ENCODE results near the gene TARS3.

DNA sequence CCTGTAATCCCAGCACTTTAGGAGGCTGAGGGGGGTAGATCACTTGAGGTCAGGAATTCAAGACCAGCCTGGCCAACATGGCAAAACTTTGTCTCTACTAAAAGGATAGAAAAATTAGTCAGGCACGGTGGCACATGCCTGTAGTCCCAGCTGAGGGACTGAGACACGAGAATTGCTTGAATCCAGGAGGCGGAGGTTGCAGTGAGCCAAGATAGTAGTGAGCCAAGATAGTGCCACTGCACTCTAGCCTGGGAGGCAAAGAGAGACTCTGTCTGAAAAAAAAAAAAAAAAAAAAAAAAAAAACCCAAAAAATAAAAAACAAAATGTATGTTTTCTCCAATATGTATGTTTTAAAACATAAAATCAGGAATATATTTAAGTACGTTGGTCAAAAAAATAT is 16.3 kb downstream of the TARS3 start:
- no peak for TF ChIP-seq REST (IDR thresholded peaks at IDR 0.05)
- TF ChIP-seq EP300 (IDR thresholded peaks at IDR 0.05) = no peak
- TF ChIP-seq, protein P1, sequence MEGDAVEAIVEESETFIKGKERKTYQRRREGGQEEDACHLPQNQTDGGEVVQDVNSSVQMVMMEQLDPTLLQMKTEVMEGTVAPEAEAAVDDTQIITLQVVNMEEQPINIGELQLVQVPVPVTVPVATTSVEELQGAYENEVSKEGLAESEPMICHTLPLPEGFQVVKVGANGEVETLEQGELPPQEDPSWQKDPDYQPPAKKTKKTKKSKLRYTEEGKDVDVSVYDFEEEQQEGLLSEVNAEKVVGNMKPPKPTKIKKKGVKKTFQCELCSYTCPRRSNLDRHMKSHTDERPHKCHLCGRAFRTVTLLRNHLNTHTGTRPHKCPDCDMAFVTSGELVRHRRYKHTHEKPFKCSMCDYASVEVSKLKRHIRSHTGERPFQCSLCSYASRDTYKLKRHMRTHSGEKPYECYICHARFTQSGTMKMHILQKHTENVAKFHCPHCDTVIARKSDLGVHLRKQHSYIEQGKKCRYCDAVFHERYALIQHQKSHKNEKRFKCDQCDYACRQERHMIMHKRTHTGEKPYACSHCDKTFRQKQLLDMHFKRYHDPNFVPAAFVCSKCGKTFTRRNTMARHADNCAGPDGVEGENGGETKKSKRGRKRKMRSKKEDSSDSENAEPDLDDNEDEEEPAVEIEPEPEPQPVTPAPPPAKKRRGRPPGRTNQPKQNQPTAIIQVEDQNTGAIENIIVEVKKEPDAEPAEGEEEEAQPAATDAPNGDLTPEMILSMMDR (IDR thresholded peaks at IDR 0.05) = no peak
- TF ChIP-seq HOXA7 (CRISPR knock-in tag; IDR thresholded peaks at IDR 0.05) = no peak
- TF ChIP-seq RCOR1 (IDR thresholded peaks at IDR 0.05; ENCODE audit: low read depth, low read length) = no peak
- no peak for TF ChIP-seq EHMT2 (IDR thresholded peaks at IDR 0.05; ENCODE audit: low read depth)
- TF ChIP-seq RNF2 (IDR thresholded peaks at IDR 0.05; ENCODE audit: borderline replicate concordance, low read depth) = no peak
- no peak for TF ChIP-seq SMC3 (IDR thresholded peaks at IDR 0.05)
- no peak for TF ChIP-seq HMGXB4 (CRISPR knock-in tag; IDR thresholded peaks at IDR 0.05; ENCODE audit: borderline replicate concordance)
- no peak for TF ChIP-seq PHF8 (IDR thresholded peaks at IDR 0.05; ENCODE audit: borderline replicate concordance, low read depth)
- no peak for TF ChIP-seq JUNB (IDR thresholded peaks at IDR 0.05)

All from A549 (cell line).